ENCODE measurements around the gene SLC25A26. TPM values are rescaled to one million over a fixed set of nuclear protein-coding genes. Genes with fewer than 3 reads are reported as not detected.
"Not testable (repeated sequence)": the region's sequence is repeated elsewhere in the genome, so short reads cannot be mapped to it uniquely, and the experiment has no call there.

The SLC25A26 gene
- total RNA-seq, 3 donors from 2014 or later, result 25.6 to 31.4 (median 30.9) TPM

- Histone ChIP-seq H3K9me3 (no peaks in the 10 kb centered on the region), H3K4me3 (no peak overlapping the region), H3K4me1 (no peaks in the 10 kb centered on the region), H3K27ac (no peak overlapping the region), H3K36me3 (no peaks in the 10 kb centered on the region), H3K27me3 (no peaks in the 10 kb centered on the region)
- no peak for DNase-seq (ENCODE audit: low spot score in 2 of 2)
- TF ChIP-seq POLR2AphosphoS5 (IDR thresholded peaks at IDR 0.05) (no peak), POLR2A (IDR thresholded peaks at IDR 0.05) (no peak)
- TF ChIP-seq, protein P1, sequence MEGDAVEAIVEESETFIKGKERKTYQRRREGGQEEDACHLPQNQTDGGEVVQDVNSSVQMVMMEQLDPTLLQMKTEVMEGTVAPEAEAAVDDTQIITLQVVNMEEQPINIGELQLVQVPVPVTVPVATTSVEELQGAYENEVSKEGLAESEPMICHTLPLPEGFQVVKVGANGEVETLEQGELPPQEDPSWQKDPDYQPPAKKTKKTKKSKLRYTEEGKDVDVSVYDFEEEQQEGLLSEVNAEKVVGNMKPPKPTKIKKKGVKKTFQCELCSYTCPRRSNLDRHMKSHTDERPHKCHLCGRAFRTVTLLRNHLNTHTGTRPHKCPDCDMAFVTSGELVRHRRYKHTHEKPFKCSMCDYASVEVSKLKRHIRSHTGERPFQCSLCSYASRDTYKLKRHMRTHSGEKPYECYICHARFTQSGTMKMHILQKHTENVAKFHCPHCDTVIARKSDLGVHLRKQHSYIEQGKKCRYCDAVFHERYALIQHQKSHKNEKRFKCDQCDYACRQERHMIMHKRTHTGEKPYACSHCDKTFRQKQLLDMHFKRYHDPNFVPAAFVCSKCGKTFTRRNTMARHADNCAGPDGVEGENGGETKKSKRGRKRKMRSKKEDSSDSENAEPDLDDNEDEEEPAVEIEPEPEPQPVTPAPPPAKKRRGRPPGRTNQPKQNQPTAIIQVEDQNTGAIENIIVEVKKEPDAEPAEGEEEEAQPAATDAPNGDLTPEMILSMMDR (IDR thresholded peaks at IDR 0.05), result no peak
- intact Hi-C loops (cut with DNase I; ENCODE audit: low total_unique reads), result no loop called here
These were observed 49.5 kb downstream of the SLC25A26 start for GRCh38 chr3:66270288-66270687.

DNA sequence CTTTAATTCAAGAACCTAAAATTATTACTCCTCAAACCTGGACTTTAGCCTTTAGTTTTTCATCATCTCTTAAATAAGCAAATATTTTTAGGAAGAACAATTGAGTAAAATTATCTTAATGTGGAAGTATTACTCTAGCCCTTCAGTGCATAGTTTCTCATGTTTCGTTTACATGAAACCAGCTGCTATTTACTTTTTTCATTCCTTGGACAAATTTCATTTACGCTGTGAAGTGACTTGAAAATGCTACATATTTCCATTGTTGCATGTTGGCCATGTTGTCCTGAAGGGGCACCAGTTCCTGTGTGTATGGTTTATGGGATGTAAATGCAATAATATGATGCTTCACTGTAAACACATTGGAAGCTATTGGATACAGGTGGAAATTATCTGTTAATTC, 49.9 kb downstream of the SLC25A26 start:
- no peaks in the 10 kb centered on the region for H3K4me1 ChIP-seq
- no peak for TF ChIP-seq POLR2AphosphoS5 (IDR thresholded peaks at IDR 0.05)
- no peak overlapping the region for H3K4me3 ChIP-seq
- intact Hi-C loops (cut with DNase I; ENCODE audit: low total_unique reads), result no loop called here
- H3K36me3 ChIP-seq, result no peaks in the 10 kb centered on the region
- no peaks in the 10 kb centered on the region for H3K27me3 ChIP-seq
- H3K9me3 ChIP-seq, result no peaks in the 10 kb centered on the region
- H3K27ac ChIP-seq, result no peak overlapping the region
- no peak for DNase-seq (ENCODE audit: low spot score in 2 of 2)

GRCh38 chr3:66271231-66271630, 50.4 kb downstream of the SLC25A26 start:
- intact Hi-C loops (cut with DNase I; ENCODE audit: low total_unique reads), result no loop called here
- H3K4me3 ChIP-seq, result no peak overlapping the region
- H3K9me3 ChIP-seq, result no peaks in the 10 kb centered on the region
- no peaks in the 10 kb centered on the region for H3K27me3 ChIP-seq
- no peak overlapping the region for H3K27ac ChIP-seq
- H3K36me3 ChIP-seq, result no peaks in the 10 kb centered on the region
- TF ChIP-seq POLR2A (IDR thresholded peaks at IDR 0.05), result no peak
- TF ChIP-seq, protein P1 (IDR thresholded peaks at IDR 0.05), result no peak
- TF ChIP-seq POLR2AphosphoS5 (IDR thresholded peaks at IDR 0.05), result no peak
- no peaks in the 10 kb centered on the region for H3K4me1 ChIP-seq
- no peak for DNase-seq (ENCODE audit: low spot score in 2 of 2)

GRCh38 chr3:66272016-66272415, 51.2 kb downstream of the SLC25A26 start:
- no peak for DNase-seq (ENCODE audit: low spot score in 2 of 2)
- intact Hi-C loops (cut with DNase I; ENCODE audit: low total_unique reads), result no loop called here
- Histone ChIP-seq H3K9me3 (no peaks in the 10 kb centered on the region), H3K4me3 (no peak overlapping the region), H3K4me1 (no peaks in the 10 kb centered on the region), H3K27me3 (no peaks in the 10 kb centered on the region), H3K27ac (no peak overlapping the region), H3K36me3 (no peaks in the 10 kb centered on the region)
- TF ChIP-seq, protein P1 (IDR thresholded peaks at IDR 0.05), result no peak
- TF ChIP-seq POLR2AphosphoS5 (IDR thresholded peaks at IDR 0.05), result no peak

DNA sequence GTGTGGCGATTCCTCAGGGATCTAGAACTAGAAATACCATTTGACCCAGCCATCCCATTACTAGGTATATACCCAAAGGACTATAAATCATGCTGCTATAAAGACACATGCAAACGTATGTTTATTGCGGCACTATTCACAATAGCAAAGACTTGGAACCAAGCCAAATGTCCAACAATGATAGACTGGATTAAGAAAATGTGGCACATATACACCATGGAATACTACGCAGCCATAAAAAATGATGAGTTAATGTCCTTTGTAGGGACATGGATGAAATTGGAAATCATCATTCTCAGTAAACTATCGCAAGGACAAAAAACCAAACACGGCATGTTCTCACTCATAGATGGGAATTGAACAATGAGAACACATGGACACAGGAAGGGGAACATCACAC, 54.0 kb downstream of the SLC25A26 start:
- H3K9me3 ChIP-seq; H3K27ac ChIP-seq; H3K27me3 ChIP-seq; H3K4me1 ChIP-seq; DNase-seq (ENCODE audit: low spot score in 2 of 2); intact Hi-C loops (cut with DNase I; ENCODE audit: low total_unique reads); H3K4me3 ChIP-seq; H3K36me3 ChIP-seq: not testable (repeated sequence)

GRCh38 chr3:66276705-66277274, 56.0 kb downstream of the SLC25A26 start:
- H3K4me1 ChIP-seq, result no peaks in the 10 kb centered on the region
- H3K36me3 ChIP-seq, result no peaks in the 10 kb centered on the region
- no peak overlapping the region for H3K4me3 ChIP-seq
- TF ChIP-seq, protein P1 (IDR thresholded peaks at IDR 0.05), result peak; percentile 32 to 76 (median 74)
- no peak for TF ChIP-seq POLR2AphosphoS5 (IDR thresholded peaks at IDR 0.05)
- no peaks in the 10 kb centered on the region for H3K9me3 ChIP-seq
- H3K27me3 ChIP-seq, result no peaks in the 10 kb centered on the region
- peak in 1 of 2 donors; percentile 41 for DNase-seq (ENCODE audit: low spot score in 2 of 2)
- H3K27ac ChIP-seq, result no peak overlapping the region
- intact Hi-C loops (cut with DNase I; ENCODE audit: low total_unique reads), result no loop called here
